HepG2 (cell line): Measurements from ENCODE around the gene MYO10. TPM values are rescaled to one million over a fixed set of nuclear protein-coding genes. Genes with fewer than 3 reads are reported as not detected.

Source experiments
- ATAC-seq: fragments of 200-7000 bp; cut with Tn5 transposase; 3 replicates; pipeline ENCODE4 v1.9.1; 2020; ENCODE audit warnings: mild to moderate bottlenecking, moderate library complexity
- BruUV-seq: library from RNA; stranded (reverse); fragments of 400-500 nt; replicated peaks from 2 replicates; lab custom pipeline; 2021; lab: Mats Ljungman, UMichigan
- CTCF ChIA-PET: fragments of 300-600 bp; formaldehyde crosslinking; extraction: SDS; loops from one replicate; lab custom pipeline; 2021; ENCODE audit warnings: low total read pairs, inconsistent platforms, low intra/inter-chr PET ratio; lab: Yijun Ruan, JAX
- POLR2A ChIA-PET: fragments of 350-600 bp; sonication (Branson Sonifier 250); formaldehyde crosslinking; loops from one replicate; lab custom pipeline; 2020; ENCODE audit warnings: antibody characterized with exemption, inconsistent platforms; lab: Yijun Ruan, JAX
- DNase-seq: peaks from one replicate; pipeline ENCODE4 v3.0.0-alpha.2; 2015; ENCODE audit warnings: low spot score
- FAIRE-seq: peaks from 3 replicates; lab custom pipeline; 2011; peaks lifted over from hg19 to GRCh38; lab: Jason Lieb, UNC
- H2AFZ ChIP-seq: one replicate; pipeline ENCODE4 v1.6.1; 2011; ENCODE audit warnings: low read length, inconsistent platforms
- H3K27ac ChIP-seq: fragments of 300-600 bp; 3 replicates; pipeline ENCODE4 v1.8.0; 2011; ENCODE audit warnings: mixed run types, mild to moderate bottlenecking, mixed read lengths, low read length, inconsistent platforms; ENCODE audit not compliant: insufficient read depth; ENCODE audit errors: extremely low read length
- H3K27me3 ChIP-seq, 2 experiments: fragments of 200-600 bp in 1 of 2; 2 replicates in 1 of 2; 3 replicates in 1 of 2; pipeline versions ENCODE4 v1.6.0 to v1.8.0; 2011; ENCODE audit warnings: low read length in 2 of 2, mild to moderate bottlenecking in 2 of 2, moderate library complexity in 2 of 2, inconsistent platforms in 1 of 2; ENCODE audit not compliant: insufficient read depth in 2 of 2, control insufficient read depth in 1 of 2
- H3K36me3 ChIP-seq, 2 experiments: fragments of 200-600 bp in 1 of 2; replicated peaks in 1 of 2; 2 replicates in 1 of 2; 3 replicates in 1 of 2; pipeline versions ENCODE4 v1.5.1 to v1.8.0; 2011; ENCODE audit warnings: low read length in 2 of 2, inconsistent platforms in 1 of 2; ENCODE audit not compliant: insufficient read depth in 2 of 2, control insufficient read depth in 1 of 2
- H3K4me1 ChIP-seq: 2 replicates; pipeline ENCODE4 v1.5.1; 2012; ENCODE audit warnings: low read length, inconsistent platforms; ENCODE audit not compliant: insufficient read depth
- H3K4me2 ChIP-seq: 2 replicates; pipeline ENCODE4 v1.6.0; 2011; ENCODE audit warnings: low read depth, low read length, inconsistent platforms
- H3K4me3 ChIP-seq, 3 experiments: fragments of 200-600 bp in 1 of 3; sonication (generic), shearing (Covaris generic) in 1 of 3; replicated peaks in 1 of 3; 2 replicates each; pipeline ENCODE4 v1.5.1; 2011 to 2016; ENCODE audit warnings: low read length in 3 of 3, inconsistent platforms in 2 of 3, low read depth in 2 of 3, mild to moderate bottlenecking in 2 of 3, control low read depth in 1 of 3, mixed read lengths in 1 of 3; ENCODE audit not compliant: insufficient read depth in 1 of 3
- H3K79me2 ChIP-seq: one replicate; pipeline ENCODE4 v1.6.1; 2011; ENCODE audit warnings: low read length, inconsistent platforms; ENCODE audit not compliant: insufficient read depth
- H3K9ac ChIP-seq: 2 replicates; pipeline ENCODE4 v1.6.0; 2011; ENCODE audit warnings: mild to moderate bottlenecking, low read depth, low read length, inconsistent platforms; ENCODE audit not compliant: insufficient read depth
- H3K9me3 ChIP-seq: 2 replicates; pipeline ENCODE4 v1.5.1; 2012; ENCODE audit warnings: mild to moderate bottlenecking, low read length
- H4K20me1 ChIP-seq: 2 replicates; pipeline ENCODE4 v1.6.0; 2011; ENCODE audit warnings: inconsistent platforms, mild to moderate bottlenecking, low read length, moderate library complexity; ENCODE audit not compliant: insufficient read depth
- RBFOX2 ChIP-seq: fragments of 200-400 bp; formaldehyde crosslinking; IDR thresholded peaks from 2 replicates; pipeline ENCODE4 v1.6.1; 2017; ENCODE audit warnings: low read depth, mild to moderate bottlenecking, low read length
- TAF1 ChIP-seq: sonication (generic); formaldehyde crosslinking; IDR thresholded peaks from 2 replicates; pipeline ENCODE4 v1.4.0; 2020; ENCODE audit warnings: missing genetic modification reagents
- ZBTB38 ChIP-seq: sonication (generic); formaldehyde crosslinking; IDR thresholded peaks from 2 replicates; pipeline ENCODE4 v1.5.1; 2020; ENCODE audit warnings: mild to moderate bottlenecking, missing genetic modification reagents
- ZMYM4 ChIP-seq: sonication (generic); formaldehyde crosslinking; IDR thresholded peaks from 2 replicates; pipeline ENCODE4 v1.8.1; 2023; ENCODE audit warnings: mild to moderate bottlenecking, missing genetic modification reagents
- ZNF530 ChIP-seq: sonication (generic); formaldehyde crosslinking; IDR thresholded peaks from 2 replicates; pipeline ENCODE4 v1.5.0; 2020; ENCODE audit warnings: low read depth, mild to moderate bottlenecking, missing genetic modification reagents
- WGBS: methylation state at CpG from one replicate; pipeline ENCODE4 v1.1.6; 2017; ENCODE audit warnings: low lambda C conversion rate; 5-methylcytosine and 5-hydroxymethylcytosine counted together
- in situ Hi-C: cut with HindIII; loops from 2 replicates; pipeline ENCODE4 v1.10.0; 2017; ENCODE audit warnings: low pct_unique_long_range_greater_than_20kb; ENCODE audit not compliant: extremely low pct_ligation_motif_present
- intact Hi-C: fragments of 100-400 bp; cut with micrococcal nuclease; formaldehyde crosslinking; loops from one replicate; pipeline ENCODE4 v1.10.0; 2022; ENCODE audit not compliant: unreplicated experiment
- polyA plus RNA-seq, 8 experiments: library from polyadenylated mRNA; depleted of rRNA in 3 of 8; stranded (reverse) in 7 of 8; unstranded in 1 of 8; fragments of >200 nt; fragmentation: Illumina TruSeq in 4 of 8; extraction: Trizol in 4 of 8; gene quantifications; 2 replicates each; pipeline versions ENCODE4 v1.2.1 to v1.2.3, GENCODE V29; 2011 to 2016; ENCODE audit warnings: low read depth in 4 of 8, missing spikeins in 1 of 8, mixed read lengths in 1 of 8; ENCODE audit not compliant: insufficient read depth in 1 of 8
- total RNA-seq, 5 experiments: library from RNA; depleted of rRNA; stranded (reverse); fragments of >200 nt; fragmentation: Illumina TruSeq; extraction: Trizol; gene quantifications; 2 replicates each; pipeline ENCODE4 v1.2.3, GENCODE V29; 2016; ENCODE audit warnings: low read depth in 1 of 5
- TF ChIP-seq, protein P1 (sequence below): sonication (generic); formaldehyde crosslinking; IDR thresholded peaks from 2 replicates; pipeline ENCODE4 v1.5.0; 2020; ENCODE audit warnings: missing genetic modification reagents
- TF ChIP-seq, protein P2 (sequence below): sonication (generic); formaldehyde crosslinking; IDR thresholded peaks from 2 replicates; pipeline ENCODE4 v1.4.0; 2020; ENCODE audit warnings: missing genetic modification reagents
- TF ChIP-seq, protein P3 (sequence below): sonication (generic); formaldehyde crosslinking; IDR thresholded peaks from 2 replicates; pipeline ENCODE4 v1.5.1; 2020; ENCODE audit warnings: mild to moderate bottlenecking, missing genetic modification reagents, moderate library complexity
- TF ChIP-seq, protein P4 (sequence below): sonication (generic); formaldehyde crosslinking; IDR thresholded peaks from 2 replicates; pipeline ENCODE4 v1.5.0; 2020; ENCODE audit warnings: mild to moderate bottlenecking, missing genetic modification reagents, moderate library complexity

Gene MYO10
- total and polyA plus RNA-seq, 2 of the 13 experiments (the other 11 are each of a cell fraction or from before 2014, with no cell fraction given), result 4.5 to 14.0 TPM

DNA sequence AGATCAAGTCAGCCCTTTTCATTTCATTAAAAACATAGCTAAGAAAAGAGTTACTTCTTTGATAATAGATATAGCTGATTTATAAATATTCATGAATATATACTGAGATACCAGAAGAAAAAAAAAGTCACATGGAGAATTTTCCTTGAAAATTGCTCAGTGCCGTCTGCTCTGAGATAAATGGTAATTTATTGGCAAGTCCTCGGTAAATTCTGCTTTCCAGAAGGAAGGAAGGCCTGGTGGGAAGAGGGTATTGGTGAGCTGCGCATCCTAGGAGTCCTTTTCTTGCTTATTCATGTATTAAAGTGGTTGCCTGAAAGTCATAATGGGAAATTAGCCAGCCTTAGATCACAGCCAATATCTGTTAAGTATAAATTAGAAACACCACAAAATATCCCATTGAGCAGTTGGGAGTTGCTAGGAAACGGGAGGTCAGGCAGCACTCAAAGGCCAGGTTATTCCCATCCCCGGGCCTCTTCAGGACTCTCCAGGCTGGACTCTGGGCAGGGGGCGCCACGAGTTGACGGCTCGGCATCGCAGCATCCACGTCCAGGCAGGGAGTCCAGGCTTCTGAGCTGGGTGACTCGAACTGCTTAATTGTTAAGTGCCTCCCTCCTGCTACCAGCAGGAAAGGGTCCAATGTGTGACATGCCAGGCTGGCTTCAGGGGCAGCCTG, 202.6 kb downstream of the MYO10 start:
- Histone ChIP-seq H2AFZ (no peak overlapping the region), H3K4me2 (no peak overlapping the region), H3K4me1 (peaks cover 55% of the 10 kb centered on the region), H3K27me3 (no peaks in the 10 kb centered on the region; a peak in 2 of 5 replicates), H3K4me3 (no peak overlapping the region), H3K9me3 (no peaks in the 10 kb centered on the region), H3K27ac (peak overlapping the region; percentile 9), H3K79me2 (peaks cover 67% of the 10 kb centered on the region), H3K9ac (no peak overlapping the region), H3K36me3 (peaks cover 1 to 23% of the 10 kb centered on the region in 2 experiments; a peak in 4 of 5 replicates), H4K20me1 (peaks cover 3% of the 10 kb centered on the region; the same call in 1 of the 2 replicates)
- 62% methylated on average over 11 of the region's 12 CpGs for WGBS
- CTCF ChIA-PET, result no interaction called here
- in situ Hi-C loops, result no loop called here
- POLR2A ChIA-PET, result interaction anchor here (5.1 kb wide), 1 partner anchor 25 kb away, joined by 91 read pairs; no protein-coding TSS in a partner anchor
- BruUV-seq, result no TSS peak
- ATAC-seq (no peak), FAIRE-seq (no peak), DNase-seq (no peak)
- 0 out of 2 replicates have a peak, but pooled peaks have one; percentile 32 for TF ChIP-seq RBFOX2
- TF ChIP-seq, protein P1, sequence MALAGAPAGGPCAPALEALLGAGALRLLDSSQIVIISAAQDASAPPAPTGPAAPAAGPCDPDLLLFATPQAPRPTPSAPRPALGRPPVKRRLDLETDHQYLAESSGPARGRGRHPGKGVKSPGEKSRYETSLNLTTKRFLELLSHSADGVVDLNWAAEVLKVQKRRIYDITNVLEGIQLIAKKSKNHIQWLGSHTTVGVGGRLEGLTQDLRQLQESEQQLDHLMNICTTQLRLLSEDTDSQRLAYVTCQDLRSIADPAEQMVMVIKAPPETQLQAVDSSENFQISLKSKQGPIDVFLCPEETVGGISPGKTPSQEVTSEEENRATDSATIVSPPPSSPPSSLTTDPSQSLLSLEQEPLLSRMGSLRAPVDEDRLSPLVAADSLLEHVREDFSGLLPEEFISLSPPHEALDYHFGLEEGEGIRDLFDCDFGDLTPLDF, result no peak
- no peak for TF ChIP-seq ZNF530
- TF ChIP-seq ZBTB38 (CRISPR knock-in tag), result peak; percentile 66; the same call in 1 of the 2 replicates
- TF ChIP-seq ZMYM4 (CRISPR knock-in tag), result 0 out of 2 replicates have a peak, but pooled peaks have one; percentile 22
- TF ChIP-seq, protein P2, sequence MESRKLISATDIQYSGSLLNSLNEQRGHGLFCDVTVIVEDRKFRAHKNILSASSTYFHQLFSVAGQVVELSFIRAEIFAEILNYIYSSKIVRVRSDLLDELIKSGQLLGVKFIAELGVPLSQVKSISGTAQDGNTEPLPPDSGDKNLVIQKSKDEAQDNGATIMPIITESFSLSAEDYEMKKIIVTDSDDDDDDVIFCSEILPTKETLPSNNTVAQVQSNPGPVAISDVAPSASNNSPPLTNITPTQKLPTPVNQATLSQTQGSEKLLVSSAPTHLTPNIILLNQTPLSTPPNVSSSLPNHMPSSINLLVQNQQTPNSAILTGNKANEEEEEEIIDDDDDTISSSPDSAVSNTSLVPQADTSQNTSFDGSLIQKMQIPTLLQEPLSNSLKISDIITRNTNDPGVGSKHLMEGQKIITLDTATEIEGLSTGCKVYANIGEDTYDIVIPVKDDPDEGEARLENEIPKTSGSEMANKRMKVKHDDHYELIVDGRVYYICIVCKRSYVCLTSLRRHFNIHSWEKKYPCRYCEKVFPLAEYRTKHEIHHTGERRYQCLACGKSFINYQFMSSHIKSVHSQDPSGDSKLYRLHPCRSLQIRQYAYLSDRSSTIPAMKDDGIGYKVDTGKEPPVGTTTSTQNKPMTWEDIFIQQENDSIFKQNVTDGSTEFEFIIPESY (CRISPR knock-in tag), result 0 out of 2 replicates have a peak, but pooled peaks have one; percentile 33
- TF ChIP-seq TAF1, result no peak
- TF ChIP-seq, protein P3, sequence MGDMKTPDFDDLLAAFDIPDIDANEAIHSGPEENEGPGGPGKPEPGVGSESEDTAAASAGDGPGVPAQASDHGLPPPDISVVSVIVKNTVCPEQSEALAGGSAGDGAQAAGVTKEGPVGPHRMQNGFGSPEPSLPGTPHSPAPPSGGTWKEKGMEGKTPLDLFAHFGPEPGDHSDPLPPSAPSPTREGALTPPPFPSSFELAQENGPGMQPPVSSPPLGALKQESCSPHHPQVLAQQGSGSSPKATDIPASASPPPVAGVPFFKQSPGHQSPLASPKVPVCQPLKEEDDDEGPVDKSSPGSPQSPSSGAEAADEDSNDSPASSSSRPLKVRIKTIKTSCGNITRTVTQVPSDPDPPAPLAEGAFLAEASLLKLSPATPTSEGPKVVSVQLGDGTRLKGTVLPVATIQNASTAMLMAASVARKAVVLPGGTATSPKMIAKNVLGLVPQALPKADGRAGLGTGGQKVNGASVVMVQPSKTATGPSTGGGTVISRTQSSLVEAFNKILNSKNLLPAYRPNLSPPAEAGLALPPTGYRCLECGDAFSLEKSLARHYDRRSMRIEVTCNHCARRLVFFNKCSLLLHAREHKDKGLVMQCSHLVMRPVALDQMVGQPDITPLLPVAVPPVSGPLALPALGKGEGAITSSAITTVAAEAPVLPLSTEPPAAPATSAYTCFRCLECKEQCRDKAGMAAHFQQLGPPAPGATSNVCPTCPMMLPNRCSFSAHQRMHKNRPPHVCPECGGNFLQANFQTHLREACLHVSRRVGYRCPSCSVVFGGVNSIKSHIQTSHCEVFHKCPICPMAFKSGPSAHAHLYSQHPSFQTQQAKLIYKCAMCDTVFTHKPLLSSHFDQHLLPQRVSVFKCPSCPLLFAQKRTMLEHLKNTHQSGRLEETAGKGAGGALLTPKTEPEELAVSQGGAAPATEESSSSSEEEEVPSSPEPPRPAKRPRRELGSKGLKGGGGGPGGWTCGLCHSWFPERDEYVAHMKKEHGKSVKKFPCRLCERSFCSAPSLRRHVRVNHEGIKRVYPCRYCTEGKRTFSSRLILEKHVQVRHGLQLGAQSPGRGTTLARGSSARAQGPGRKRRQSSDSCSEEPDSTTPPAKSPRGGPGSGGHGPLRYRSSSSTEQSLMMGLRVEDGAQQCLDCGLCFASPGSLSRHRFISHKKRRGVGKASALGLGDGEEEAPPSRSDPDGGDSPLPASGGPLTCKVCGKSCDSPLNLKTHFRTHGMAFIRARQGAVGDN (CRISPR knock-in tag), result peak; percentile 20; the same call in 1 of the 2 replicates
- TF ChIP-seq, protein P4, sequence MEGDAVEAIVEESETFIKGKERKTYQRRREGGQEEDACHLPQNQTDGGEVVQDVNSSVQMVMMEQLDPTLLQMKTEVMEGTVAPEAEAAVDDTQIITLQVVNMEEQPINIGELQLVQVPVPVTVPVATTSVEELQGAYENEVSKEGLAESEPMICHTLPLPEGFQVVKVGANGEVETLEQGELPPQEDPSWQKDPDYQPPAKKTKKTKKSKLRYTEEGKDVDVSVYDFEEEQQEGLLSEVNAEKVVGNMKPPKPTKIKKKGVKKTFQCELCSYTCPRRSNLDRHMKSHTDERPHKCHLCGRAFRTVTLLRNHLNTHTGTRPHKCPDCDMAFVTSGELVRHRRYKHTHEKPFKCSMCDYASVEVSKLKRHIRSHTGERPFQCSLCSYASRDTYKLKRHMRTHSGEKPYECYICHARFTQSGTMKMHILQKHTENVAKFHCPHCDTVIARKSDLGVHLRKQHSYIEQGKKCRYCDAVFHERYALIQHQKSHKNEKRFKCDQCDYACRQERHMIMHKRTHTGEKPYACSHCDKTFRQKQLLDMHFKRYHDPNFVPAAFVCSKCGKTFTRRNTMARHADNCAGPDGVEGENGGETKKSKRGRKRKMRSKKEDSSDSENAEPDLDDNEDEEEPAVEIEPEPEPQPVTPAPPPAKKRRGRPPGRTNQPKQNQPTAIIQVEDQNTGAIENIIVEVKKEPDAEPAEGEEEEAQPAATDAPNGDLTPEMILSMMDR (CRISPR knock-in tag), result 0 out of 2 replicates have a peak, but pooled peaks have one; percentile 7
- intact Hi-C loops, result loop anchor here (10.0 kb wide), 1 partner anchor 269 kb away; the partner anchor contains the start of gene ZNF622
